SK-N-SH (cell line): ENCODE results near the gene C1QTNF9.

Experiments
- CTCF ChIP-seq: fragments of 200-600 bp; sonication (generic); IDR thresholded peaks from 2 replicates; pipeline ENCODE4 v1.6.1; 2017; ENCODE audit warnings: antibody characterized with exemption, mild to moderate bottlenecking, moderate library complexity
- EP300 ChIP-seq, 2 experiments: IDR thresholded peaks; 2 replicates each; pipeline versions ENCODE4 v1.4.0 to v1.6.1; 2012; ENCODE audit warnings: borderline replicate concordance in 1 of 2, low read depth in 1 of 2, low read length in 1 of 2
- MAX ChIP-seq: IDR thresholded peaks from 2 replicates; pipeline ENCODE4 v1.4.0; 2012; ENCODE audit warnings: low read depth
- NRF1 ChIP-seq: IDR thresholded peaks from 2 replicates; pipeline ENCODE4 v1.6.1; 2012; ENCODE audit warnings: low read depth, mild to moderate bottlenecking, low read length
- RAD21 ChIP-seq: IDR thresholded peaks from 2 replicates; pipeline ENCODE4 v1.6.1; 2012; ENCODE audit warnings: mild to moderate bottlenecking, low read length
- REST ChIP-seq: IDR thresholded peaks from 2 replicates; pipeline ENCODE4 v1.6.1; 2012; ENCODE audit warnings: mild to moderate bottlenecking, low read depth, low read length, moderate library complexity
- SMC3 ChIP-seq: IDR thresholded peaks from 2 replicates; pipeline ENCODE4 v1.6.1; 2012; ENCODE audit warnings: low read depth, low read length, improper control_type of control experiment
- USF2 ChIP-seq: fragments of 150-350 bp; IDR thresholded peaks from 2 replicates; pipeline ENCODE4 v1.6.1; 2017; ENCODE audit warnings: antibody characterized with exemption, low read length, low read depth, borderline replicate concordance

GRCh38 chr13:24341439-24341838 is 32.1 kb downstream of the C1QTNF9 start:
- TF ChIP-seq CTCF (no peak), RAD21 (no peak), USF2 (no peak), SMC3 (no peak), REST (no peak), EP300 (IDR thresholded peaks at IDR 0.05; ENCODE audit: borderline replicate concordance in 1 of 2, low read depth in 1 of 2, low read length in 1 of 2) (no peak), MAX (no peak), NRF1 (no peak)
